B cell (primary cell): ENCODE results near the gene CKS2. TPM values are rescaled to one million over a fixed set of nuclear protein-coding genes. Genes with fewer than 3 reads are reported as not detected.
A peak's percentile ranks its signal among the peaks of the same experiment; 100 is the strongest.

Experiments
- ATAC-seq: fragments of 200-7000 bp; cut with Tn5 transposase; one replicate; pipeline ENCODE4 v1.10.0; 2021; ENCODE audit warnings: low read depth, mild to moderate bottlenecking, moderate number of reproducible peaks, moderate library complexity
- CTCF ChIA-PET: fragments of 350-600 bp; sonication (Branson Sonifier 250); formaldehyde crosslinking; loops from one replicate; lab custom pipeline; 2021; ENCODE audit warnings: antibody characterized with exemption, inconsistent platforms; lab: Charles Lee
- POLR2A ChIA-PET: fragments of 350-600 bp; sonication (Branson Sonifier 250); formaldehyde crosslinking; loops from one replicate; lab custom pipeline; 2021; ENCODE audit warnings: antibody characterized with exemption; lab: Charles Lee
- DNase-seq: peaks from one replicate; pipeline ENCODE4 v3.0.0; 2013
- H2AFZ ChIP-seq: 2 replicates; pipeline ENCODE4 v1.6.1; 2012; ENCODE audit warnings: mild to moderate bottlenecking, low read depth, low read length; ENCODE audit not compliant: insufficient read depth, poor library complexity, severe bottlenecking
- H3K27ac ChIP-seq, 2 donors: 1 replicate in 1 of 2; 2 replicates in 1 of 2; pipeline ENCODE4 v1.5.1; 2012 to 2013; ENCODE audit warnings: low read length in 2 of 2, mild to moderate bottlenecking in 2 of 2, moderate library complexity in 1 of 2
- H3K27me3 ChIP-seq, 4 experiments: fragments of 200-600 bp in 1 of 4; sonication (generic) in 1 of 4; replicated peaks in 1 of 4; 1 replicate in 2 of 4; 2 replicates in 2 of 4; pipeline versions ENCODE4 v1.6.1 to v1.7.0; 2013 to 2016; ENCODE audit warnings: low read length in 3 of 4, mild to moderate bottlenecking in 2 of 4, mixed read lengths in 1 of 4, moderate library complexity in 1 of 4; ENCODE audit not compliant: insufficient read depth in 4 of 4, control insufficient read depth in 3 of 4; ENCODE audit errors: control extremely low read depth in 1 of 4
- H3K36me3 ChIP-seq, 2 experiments: replicated peaks in 1 of 2; 1 replicate in 1 of 2; 2 replicates in 1 of 2; pipeline versions ENCODE4 v1.6.1 to v1.7.1; 2013; ENCODE audit warnings: low read length in 1 of 2; ENCODE audit not compliant: insufficient read depth in 2 of 2, control insufficient read depth in 1 of 2; ENCODE audit errors: control extremely low read depth in 1 of 2, extremely low read depth in 1 of 2
- H3K4me1 ChIP-seq, 2 donors: fragments of 200-600 bp in 1 of 2; sonication (generic) in 1 of 2; 1 replicate in 1 of 2; 2 replicates in 1 of 2; pipeline versions ENCODE4 v1.5.1 to v1.6.1; 2013 to 2017; ENCODE audit warnings: low read length in 2 of 2; ENCODE audit not compliant: control insufficient read depth in 2 of 2, insufficient read depth in 2 of 2
- H3K4me2 ChIP-seq: replicated peaks from 2 replicates; pipeline ENCODE3; 2012; ENCODE audit warnings: mild to moderate bottlenecking, low read depth, low read length; ENCODE audit not compliant: poor library complexity, severe bottlenecking
- H3K4me3 ChIP-seq, 5 experiments: fragments of 200-600 bp in 1 of 5; sonication (generic) in 1 of 5; 1 replicate in 3 of 5; 2 replicates in 2 of 5; pipeline versions ENCODE4 v1.5.1 to v1.7.0; 2011 to 2016; ENCODE audit warnings: low read length in 4 of 5, mild to moderate bottlenecking in 4 of 5, low read depth in 2 of 5, control low read depth in 1 of 5, moderate library complexity in 1 of 5; ENCODE audit not compliant: insufficient read depth in 1 of 5; ENCODE audit errors: control extremely low read depth in 1 of 5, extremely low read depth in 1 of 5
- H3K79me2 ChIP-seq: fragments of 200-600 bp; sonication (generic); one replicate; pipeline ENCODE4 v1.6.0; 2016; ENCODE audit warnings: low read length; ENCODE audit not compliant: control insufficient read depth, insufficient read depth
- H3K9ac ChIP-seq: fragments of 200-600 bp; sonication (generic); 2 replicates; pipeline ENCODE4 v1.6.1; 2017; ENCODE audit warnings: mild to moderate bottlenecking, low read length, moderate library complexity
- H3K9me3 ChIP-seq, 3 donors: one replicate each; pipeline versions ENCODE4 v1.6.1 to v1.7.1; 2013; ENCODE audit warnings: low read length in 2 of 3; ENCODE audit not compliant: control insufficient read depth in 2 of 3, insufficient read depth in 1 of 3; ENCODE audit errors: control extremely low read depth in 1 of 3
- H4K20me1 ChIP-seq: 2 replicates; pipeline ENCODE4 v1.6.0; 2012; ENCODE audit warnings: mild to moderate bottlenecking, low read length; ENCODE audit not compliant: insufficient read depth, control insufficient read depth, poor library complexity, severe bottlenecking
- H3K27ac Mint-ChIP-seq: one replicate; pipeline ENCODE4 v1.8.0; 2021; ENCODE audit warnings: mixed read lengths
- H3K27me3 Mint-ChIP-seq: one replicate; pipeline ENCODE4 v1.8.0; 2021; ENCODE audit warnings: mixed read lengths
- H3K4me1 Mint-ChIP-seq: one replicate; pipeline ENCODE4 v1.8.0; 2021; ENCODE audit warnings: mixed read lengths
- H3K4me3 Mint-ChIP-seq: one replicate; pipeline ENCODE4 v1.8.0; 2021; ENCODE audit warnings: mixed read lengths
- H3K9me3 Mint-ChIP-seq: one replicate; pipeline ENCODE4 v1.8.0; 2022; ENCODE audit warnings: mixed read lengths; ENCODE audit not compliant: insufficient read depth
- EZH2 ChIP-seq: IDR thresholded peaks from 2 replicates; pipeline ENCODE4 v1.6.1; 2012; ENCODE audit warnings: borderline replicate concordance, low read depth, mild to moderate bottlenecking, moderate library complexity, low read length; ENCODE audit not compliant: insufficient read depth, poor library complexity, severe bottlenecking
- WGBS: methylation state at CpG from one replicate; pipeline ENCODE4 v1.1.5; 2013; ENCODE audit warnings: missing lambda C conversion rate; ENCODE audit not compliant: insufficient coverage; 5-methylcytosine and 5-hydroxymethylcytosine counted together
- intact Hi-C: fragments of 100-400 bp; cut with micrococcal nuclease; formaldehyde crosslinking; loops from one replicate; pipeline ENCODE4 v1.10.0; 2022
- polyA plus RNA-seq: library from polyadenylated mRNA; depleted of rRNA; stranded (reverse); fragments of >200 nt; gene quantifications from 2 replicates; pipeline ENCODE4 v1.2.3, GENCODE V29; 2012
- total RNA-seq, 2 donors: library from RNA; stranded (reverse); fragments of 120-200 nt in 1 of 2; gene quantifications; 1 replicate in 1 of 2; 2 replicates in 1 of 2; pipeline versions ENCODE4 v1.2.3 to v1.2.4, GENCODE V29; 2013 to 2022
- TF ChIP-seq, protein P1 (sequence below): fragments of 200-600 bp; IDR thresholded peaks from one replicate; pipeline ENCODE4 v1.8.0; 2022; ENCODE audit warnings: antibody characterized with exemption, mild to moderate bottlenecking

CKS2 gene
- total and polyA plus RNA-seq, 2 donors (not counting 1 experiment from before 2014, with no cell fraction given): 11.5 to 64.4 TPM

DNA sequence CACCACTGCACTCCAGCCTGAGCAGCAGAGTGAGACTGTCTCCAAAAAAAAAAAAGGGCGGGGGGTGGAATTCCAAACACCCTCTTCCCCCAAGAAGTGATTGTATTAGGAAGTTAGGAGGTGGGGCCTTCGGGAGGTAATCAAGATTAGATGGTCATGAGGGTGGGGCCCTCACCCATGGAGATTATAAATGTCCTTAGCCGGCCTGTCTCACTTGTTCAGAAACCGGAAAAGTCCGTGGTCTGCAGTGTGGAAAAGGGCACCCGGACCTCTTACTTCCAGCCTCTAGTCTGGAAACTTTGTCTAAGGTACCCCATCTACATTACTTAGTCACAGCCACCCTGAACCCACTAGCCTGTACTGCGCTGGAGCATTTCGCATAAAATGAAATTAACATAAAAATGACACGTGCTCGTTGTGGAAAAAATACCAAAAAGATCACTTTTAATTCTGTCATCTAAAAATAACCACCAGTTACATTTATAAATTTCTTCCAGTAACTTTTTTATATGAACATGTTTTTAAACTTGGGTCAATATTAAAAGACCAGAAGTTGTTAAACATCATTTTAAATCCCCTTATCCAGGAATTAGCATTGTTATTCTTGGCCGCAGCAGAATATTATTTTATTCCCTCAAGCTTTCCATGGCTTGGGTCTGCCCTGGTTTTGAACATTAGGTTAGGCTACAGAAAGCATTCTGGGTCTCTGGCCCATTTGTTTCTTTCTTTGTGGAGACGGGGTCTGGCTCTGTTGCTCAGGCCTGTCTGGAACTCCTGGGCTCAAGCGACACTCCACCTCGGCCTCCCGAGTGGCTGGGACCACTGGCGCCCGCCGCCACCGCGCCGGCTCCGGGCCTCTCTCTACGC, 1.2 kb upstream of the CKS2 start:
- Histone ChIP-seq H3K79me2 (peaks cover 39% of the 10 kb centered on the region), H3K27ac (peak overlapping the region; percentile 99 to 100), H3K9me3 (no peaks in the 10 kb centered on the region), H3K4me2 (peak overlapping the region; percentile 84), H3K4me3 (peak overlapping the region; percentile 76 to 82 (median 80)), H4K20me1 (no peaks in the 10 kb centered on the region), H3K9ac (peak overlapping the region; percentile 94), H2AFZ (peak overlapping the region; percentile 70), H3K27me3 (no peaks in the 10 kb centered on the region), H3K36me3 (no peaks in the 10 kb centered on the region), H3K4me1 (peaks cover 28 to 31% of the 10 kb centered on the region in 2 donors)
- intact Hi-C loops: loop anchor here (1.0 kb wide), 1 partner anchor 8 kb away; the partner anchor contains the start of gene SECISBP2
- WGBS: 21% methylated on average over 16 of the region's 23 CpGs
- Mint-ChIP-seq H3K27me3 (no peaks in the 10 kb centered on the region), H3K4me1 (peaks cover 49% of the 10 kb centered on the region), H3K4me3 (peak overlapping the region; percentile 89), H3K9me3 (no peaks in the 10 kb centered on the region), H3K27ac (peak overlapping the region; percentile 100)
- ATAC-seq (no peak), DNase-seq (no peak)
- TF ChIP-seq EZH2: no peak
- TF ChIP-seq, protein P1, sequence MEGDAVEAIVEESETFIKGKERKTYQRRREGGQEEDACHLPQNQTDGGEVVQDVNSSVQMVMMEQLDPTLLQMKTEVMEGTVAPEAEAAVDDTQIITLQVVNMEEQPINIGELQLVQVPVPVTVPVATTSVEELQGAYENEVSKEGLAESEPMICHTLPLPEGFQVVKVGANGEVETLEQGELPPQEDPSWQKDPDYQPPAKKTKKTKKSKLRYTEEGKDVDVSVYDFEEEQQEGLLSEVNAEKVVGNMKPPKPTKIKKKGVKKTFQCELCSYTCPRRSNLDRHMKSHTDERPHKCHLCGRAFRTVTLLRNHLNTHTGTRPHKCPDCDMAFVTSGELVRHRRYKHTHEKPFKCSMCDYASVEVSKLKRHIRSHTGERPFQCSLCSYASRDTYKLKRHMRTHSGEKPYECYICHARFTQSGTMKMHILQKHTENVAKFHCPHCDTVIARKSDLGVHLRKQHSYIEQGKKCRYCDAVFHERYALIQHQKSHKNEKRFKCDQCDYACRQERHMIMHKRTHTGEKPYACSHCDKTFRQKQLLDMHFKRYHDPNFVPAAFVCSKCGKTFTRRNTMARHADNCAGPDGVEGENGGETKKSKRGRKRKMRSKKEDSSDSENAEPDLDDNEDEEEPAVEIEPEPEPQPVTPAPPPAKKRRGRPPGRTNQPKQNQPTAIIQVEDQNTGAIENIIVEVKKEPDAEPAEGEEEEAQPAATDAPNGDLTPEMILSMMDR: no peak
- CTCF ChIA-PET: no interaction called here
- POLR2A ChIA-PET: interaction anchor here (1.1 to 1.2 kb wide), 2 partner anchors 9 to 690 kb away, joined by 3 to 5 read pairs; partner anchors contain the start of gene SECISBP2
